WTC11 (cell line): Measurements from ENCODE around the gene APRT. TPM values are rescaled to one million over a fixed set of nuclear protein-coding genes. Genes with fewer than 3 reads are reported as not detected.

Source experiments
- ATAC-seq: fragments of 200-7000 bp; cut with Tn5 transposase; 2 replicates; pipeline ENCODE4 v1.10.0; 2021; ENCODE audit warnings: mild to moderate bottlenecking, moderate library complexity
- CTCF ChIA-PET: fragments of 300-600 bp; sonication (Branson Sonifier 250); formaldehyde crosslinking; loops from one replicate; lab custom pipeline; 2021; ENCODE audit warnings: antibody characterized with exemption; lab: Charles Lee
- POLR2A ChIA-PET: fragments of 350-600 bp; sonication (Branson Sonifier 250); formaldehyde crosslinking; loops from one replicate; lab custom pipeline; 2021; ENCODE audit warnings: antibody characterized with exemption; lab: Charles Lee
- DNase-seq: peaks from one replicate; pipeline ENCODE4 v3.0.0; 2021; ENCODE audit warnings: low spot score
- H3K27ac Mint-ChIP-seq: 2 replicates; pipeline ENCODE4 v1.8.0; 2021; ENCODE audit warnings: mixed read lengths
- H3K27me3 Mint-ChIP-seq: 2 replicates; pipeline ENCODE4 v1.8.0; 2021; ENCODE audit warnings: low read depth, mild to moderate bottlenecking, moderate library complexity, mixed read lengths
- H3K36me3 Mint-ChIP-seq: 2 replicates; pipeline ENCODE4 v1.8.0; 2021; ENCODE audit warnings: mixed read lengths
- H3K4me1 Mint-ChIP-seq: 2 replicates; pipeline ENCODE4 v1.8.0; 2022; ENCODE audit warnings: mixed read lengths
- H3K4me3 Mint-ChIP-seq: 2 replicates; pipeline ENCODE4 v1.8.0; 2021; ENCODE audit warnings: mild to moderate bottlenecking, moderate library complexity, mixed read lengths
- H3K9me3 Mint-ChIP-seq: 2 replicates; pipeline ENCODE4 v1.8.0; 2021; ENCODE audit warnings: mixed read lengths
- AFF4 ChIP-seq: sonication (generic); formaldehyde crosslinking; IDR thresholded peaks from 2 replicates; pipeline ENCODE4 v1.8.1; 2023; ENCODE audit warnings: mild to moderate bottlenecking, missing genetic modification reagents, borderline replicate concordance
- E2F4 ChIP-seq: sonication (generic); formaldehyde crosslinking; IDR thresholded peaks from 2 replicates; pipeline ENCODE4 v1.8.1; 2022; ENCODE audit warnings: low read depth, mild to moderate bottlenecking, moderate library complexity, missing genetic modification reagents, borderline replicate concordance
- ELF4 ChIP-seq: sonication (generic); formaldehyde crosslinking; IDR thresholded peaks from 2 replicates; pipeline ENCODE4 v1.8.1; 2022; ENCODE audit warnings: low read depth, mild to moderate bottlenecking, moderate library complexity, missing genetic modification reagents
- ERG ChIP-seq: fragments of 250-450 bp; sonication (Bioruptor Pico); IDR thresholded peaks from 2 replicates; pipeline ENCODE4 v1.8.0; 2021; ENCODE audit warnings: mild to moderate bottlenecking
- FOXJ3 ChIP-seq: sonication (generic); formaldehyde crosslinking; IDR thresholded peaks from 2 replicates; pipeline ENCODE4 v1.9.0; 2021; ENCODE audit warnings: missing genetic modification reagents, mild to moderate bottlenecking, borderline replicate concordance
- FOXK1 ChIP-seq: sonication (generic); formaldehyde crosslinking; IDR thresholded peaks from 2 replicates; pipeline ENCODE4 v1.8.0; 2022; ENCODE audit warnings: mild to moderate bottlenecking, moderate library complexity, missing genetic modification reagents
- FOXP1 ChIP-seq: sonication (generic); formaldehyde crosslinking; IDR thresholded peaks from 2 replicates; pipeline ENCODE4 v1.8.0; 2022; ENCODE audit warnings: missing genetic modification reagents, mild to moderate bottlenecking, moderate library complexity, borderline replicate concordance
- GABPB1 ChIP-seq: sonication (generic); formaldehyde crosslinking; IDR thresholded peaks from 2 replicates; pipeline ENCODE4 v1.8.1; 2023; ENCODE audit warnings: mild to moderate bottlenecking, missing genetic modification reagents
- GRHL2 ChIP-seq: fragments of 250-450 bp; sonication (Bioruptor Pico); IDR thresholded peaks from 2 replicates; pipeline ENCODE4 v1.8.0; 2022; ENCODE audit warnings: mild to moderate bottlenecking, moderate library complexity; ENCODE audit not compliant: insufficient replicate concordance, severe bottlenecking
- GTF2I ChIP-seq: fragments of 250-450 bp; sonication (Bioruptor Pico); conservative IDR thresholded peaks from 2 replicates; pipeline ENCODE4 v1.4.0; 2021; ENCODE audit warnings: mild to moderate bottlenecking
- IRF1 ChIP-seq: sonication (generic); formaldehyde crosslinking; IDR thresholded peaks from 2 replicates; pipeline ENCODE4 v1.8.0; 2023; ENCODE audit warnings: missing genetic modification reagents
- NFYB ChIP-seq: sonication (generic); formaldehyde crosslinking; conservative IDR thresholded peaks from 2 replicates; pipeline ENCODE4 v1.8.0; 2022; ENCODE audit warnings: low read depth, missing genetic modification reagents
- NR3C1 ChIP-seq: sonication (generic); formaldehyde crosslinking; conservative IDR thresholded peaks from 2 replicates; pipeline ENCODE4 v1.8.1; 2023; ENCODE audit warnings: low read depth, mild to moderate bottlenecking, missing genetic modification reagents
- RELA ChIP-seq: sonication (generic); formaldehyde crosslinking; IDR thresholded peaks from 2 replicates; pipeline ENCODE4 v1.8.1; 2022; ENCODE audit warnings: missing genetic modification reagents, mild to moderate bottlenecking, borderline replicate concordance
- SMAD3 ChIP-seq: sonication (generic); formaldehyde crosslinking; IDR thresholded peaks from 2 replicates; pipeline ENCODE4 v1.8.0; 2022; ENCODE audit warnings: missing genetic modification reagents, mild to moderate bottlenecking, borderline replicate concordance
- TEAD1 ChIP-seq: sonication (generic); formaldehyde crosslinking; IDR thresholded peaks from 2 replicates; pipeline ENCODE4 v1.8.0; 2022; ENCODE audit warnings: mild to moderate bottlenecking, missing genetic modification reagents
- TEAD4 ChIP-seq: sonication (generic); formaldehyde crosslinking; IDR thresholded peaks from 2 replicates; pipeline ENCODE4 v1.8.0; 2022; ENCODE audit warnings: mild to moderate bottlenecking, missing genetic modification reagents
- USF2 ChIP-seq: sonication (generic); formaldehyde crosslinking; IDR thresholded peaks from 2 replicates; pipeline ENCODE4 v1.8.1; 2023; ENCODE audit warnings: mild to moderate bottlenecking, missing genetic modification reagents, moderate library complexity
- ZNF138 ChIP-seq: sonication (generic); formaldehyde crosslinking; conservative IDR thresholded peaks from 2 replicates; pipeline ENCODE4 v1.8.1; 2022; ENCODE audit warnings: mild to moderate bottlenecking, moderate library complexity, missing genetic modification reagents
- ZNF232 ChIP-seq: sonication (generic); formaldehyde crosslinking; IDR thresholded peaks from 2 replicates; pipeline ENCODE4 v1.8.0; 2022; ENCODE audit warnings: mild to moderate bottlenecking, missing genetic modification reagents
- ZNF317 ChIP-seq: sonication (generic); formaldehyde crosslinking; IDR thresholded peaks from 2 replicates; pipeline ENCODE4 v1.8.1; 2023; ENCODE audit warnings: low read depth, mild to moderate bottlenecking, moderate library complexity, missing genetic modification reagents, borderline replicate concordance
- ZNF671 ChIP-seq: fragments of 250-450 bp; sonication (Bioruptor Pico); IDR thresholded peaks from 2 replicates; pipeline ENCODE4 v1.8.0; 2021; ENCODE audit warnings: mild to moderate bottlenecking
- ZSCAN18 ChIP-seq: fragments of 250-450 bp; sonication (Bioruptor Pico); IDR thresholded peaks from 2 replicates; pipeline ENCODE4 v2.1.2; 2022; ENCODE audit warnings: mild to moderate bottlenecking, moderate library complexity
- total RNA-seq: library from RNA; stranded (reverse); gene quantifications from 3 replicates; pipeline ENCODE4 v1.2.3, GENCODE V29; 2021

APRT gene
- total RNA-seq, 1 experiment from 2014 or later: 288 TPM

- Mint-ChIP-seq H3K9me3 (no peaks in the 10 kb centered on the region), H3K4me3 (no peak overlapping the region)
- no peak for TF ChIP-seq NFYB (CRISPR knock-in tag)
- no peak for TF ChIP-seq ERG (CRISPR knock-in tag)
- TF ChIP-seq RELA (CRISPR knock-in tag): no peak
- no peak for TF ChIP-seq E2F4 (CRISPR knock-in tag)
- no peak for TF ChIP-seq GABPB1 (CRISPR knock-in tag)
- TF ChIP-seq USF2 (CRISPR knock-in tag): no peak
- TF ChIP-seq ZNF671: no peak
- no peak for TF ChIP-seq FOXJ3 (CRISPR knock-in tag)
- no peak for TF ChIP-seq AFF4 (CRISPR knock-in tag)
- no peak for TF ChIP-seq IRF1 (CRISPR knock-in tag)
- no peak for TF ChIP-seq TEAD1 (CRISPR knock-in tag)
- no peak for TF ChIP-seq ZNF232 (CRISPR knock-in tag)
- no peak for TF ChIP-seq FOXP1 (CRISPR knock-in tag)
- TF ChIP-seq SMAD3: no peak
- no peak for TF ChIP-seq GRHL2 (CRISPR knock-in tag)
- TF ChIP-seq TEAD4 (CRISPR knock-in tag): no peak
- TF ChIP-seq, all 79 proteins: peak for 0
- ChIA-PET POLR2A (interaction anchor here (0.6 to 2.4 kb wide), 4 partner anchors 7 to 32 kb away, joined by 3 to 10 read pairs (median 3); partner anchors contain the start of gene PIEZO1), CTCF (interaction anchor here (2.2 to 9.6 kb wide), 4 partner anchors 6 to 81 kb away, joined by 9 to 115 read pairs (median 50); no protein-coding TSS in a partner anchor)
- Mint-ChIP-seq H3K27me3 (no peaks in the 10 kb centered on the region), H3K36me3 (no peaks in the 10 kb centered on the region), H3K27ac (no peak overlapping the region), H3K4me1 (peaks cover 27% of the 10 kb centered on the region)
- DNase-seq: no peak
- no peak for ATAC-seq
These were observed 49.9 kb downstream of the APRT start for GRCh38 chr16:88761830-88762229.

- POLR2A ChIA-PET: interaction anchor here (1.0 kb wide), 1 partner anchor 8 kb away, joined by 3 read pairs; no protein-coding TSS in a partner anchor
- CTCF ChIA-PET: interaction anchor here (2.7 to 9.0 kb wide), 2 partner anchors 23 to 25 kb away, joined by 21 to 185 read pairs; partner anchors contain the start of gene PIEZO1
These were observed 50.6 kb downstream of the APRT start for GRCh38 chr16:88761143-88761534.

More at GRCh38 chr16:88761143-88761534, 50.6 kb downstream of the APRT start:
- DNase-seq (no peak), ATAC-seq (no peak)
- Mint-ChIP-seq H3K27me3 (no peaks in the 10 kb centered on the region), H3K36me3 (no peaks in the 10 kb centered on the region), H3K4me1 (peaks cover 27% of the 10 kb centered on the region), H3K27ac (no peak overlapping the region), H3K4me3 (no peak overlapping the region), H3K9me3 (no peaks in the 10 kb centered on the region)
- TF ChIP-seq FOXK1: no peak
- TF ChIP-seq NR3C1: no peak
- TF ChIP-seq ZSCAN18 (CRISPR knock-in tag): no peak
- no peak for TF ChIP-seq NFYB (CRISPR knock-in tag)
- TF ChIP-seq GTF2I (CRISPR knock-in tag): 0 out of 2 replicates have a peak, but pooled peaks have one; percentile 19
- no peak for TF ChIP-seq ELF4
- no peak for TF ChIP-seq ZNF138 (CRISPR knock-in tag)
- TF ChIP-seq ZNF317 (CRISPR knock-in tag): no peak
